Stromal cell of bone marrow (primary cell): ENCODE results near the gene HABP2.

Experiments used
- DNase-seq: peaks from one replicate; pipeline ENCODE4 v3.0.0-alpha.2; 2012; ENCODE audit warnings: low read depth

The HABP2 gene

DNA sequence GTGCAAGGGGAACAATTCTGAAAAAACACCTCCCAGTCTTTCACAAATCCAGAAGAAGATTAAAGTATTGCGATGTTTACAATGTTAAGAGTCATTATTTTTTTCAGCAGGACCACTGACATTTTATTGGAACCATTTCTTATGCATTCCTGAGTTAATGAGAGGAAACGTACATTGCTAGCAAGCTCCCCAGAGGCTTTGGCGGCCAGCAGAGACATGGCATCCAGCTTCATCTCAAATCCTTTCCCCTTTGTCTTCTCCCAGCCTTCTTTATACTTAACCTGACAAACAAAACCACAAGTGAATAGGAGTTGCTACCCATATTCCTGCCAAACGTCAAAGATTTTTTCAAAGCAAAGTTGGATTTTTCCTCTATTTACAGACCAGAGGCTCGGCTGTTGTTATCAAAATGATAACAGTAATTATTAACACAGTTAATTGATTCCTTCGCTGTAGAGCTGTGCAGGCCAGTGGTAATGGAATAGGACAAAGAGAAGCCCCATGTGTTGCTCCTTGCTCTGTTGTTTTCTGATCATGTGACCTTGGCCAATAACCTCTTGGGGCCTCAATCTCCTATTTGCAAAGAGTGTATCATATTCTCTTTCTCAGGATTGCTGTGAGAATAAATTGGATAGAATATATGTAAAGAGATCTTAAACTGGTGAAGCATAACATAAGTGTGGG is 79.0 kb downstream of the HABP2 start:
- no peak for DNase-seq
